Kidney capillary endothelial cell (primary cell): ENCODE measurements around the gene PRAC1.

Experiments used
- DNase-seq: peaks from one replicate; pipeline ENCODE4 v3.0.0-alpha.2; 2018; ENCODE audit warnings: low spot score

Gene PRAC1

GRCh38 chr17:48704361-48705248, 17.7 kb downstream of the PRAC1 start:
- DNase-seq = no peak

DNA sequence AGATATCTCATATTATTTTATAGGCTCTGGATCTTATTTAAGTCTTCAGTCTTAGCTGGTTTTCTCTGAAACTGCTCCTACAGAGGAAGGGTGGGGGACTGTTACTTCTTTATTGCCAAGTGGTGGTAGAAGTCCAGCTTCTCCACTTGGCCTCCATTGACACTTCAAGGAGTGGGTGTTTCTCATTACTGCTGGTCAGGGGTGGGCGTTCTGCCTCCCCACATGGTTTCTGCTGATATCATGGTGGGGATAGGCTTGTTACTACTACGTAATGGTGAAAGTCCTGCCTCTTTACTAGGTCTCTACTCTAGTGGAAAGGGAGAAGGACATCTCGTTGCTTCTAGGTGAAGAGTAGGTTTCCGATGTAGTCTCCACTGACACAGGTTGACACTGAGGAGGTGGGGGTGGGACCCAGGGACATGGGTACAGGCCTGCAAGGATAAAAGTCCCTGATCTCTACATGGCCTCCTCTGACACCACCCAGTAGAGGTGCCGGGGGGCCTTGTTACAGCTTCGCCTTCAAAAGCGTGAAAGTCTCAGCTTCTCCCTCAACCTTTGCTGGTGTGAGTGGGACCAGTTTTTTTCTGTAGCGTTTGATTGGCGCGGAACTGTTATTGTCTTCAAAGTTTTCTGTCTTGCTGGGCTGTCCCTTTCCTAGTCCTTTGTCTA, 20.3 kb downstream of the PRAC1 start:
- DNase-seq = no peak

DNA sequence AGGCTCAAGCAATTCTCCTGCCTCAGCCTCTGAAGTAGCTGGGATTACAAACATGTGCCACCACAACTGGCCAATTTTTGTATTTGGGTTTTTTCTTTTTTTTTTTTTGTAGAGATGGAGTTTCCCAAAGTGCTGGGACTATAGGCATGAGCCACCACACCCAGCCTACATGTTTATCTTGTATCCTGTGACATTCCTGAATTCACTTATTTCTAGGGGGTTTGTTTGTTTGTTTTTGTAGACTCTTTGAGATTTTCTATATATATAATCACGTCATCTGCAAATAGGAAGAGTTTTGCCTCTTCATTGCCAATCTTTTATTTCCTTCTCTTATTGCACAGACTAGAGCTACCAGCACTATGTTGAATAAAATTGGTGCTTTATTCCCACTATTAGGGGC, 29.1 kb downstream of the PRAC1 start:
- no peak for DNase-seq

DNA sequence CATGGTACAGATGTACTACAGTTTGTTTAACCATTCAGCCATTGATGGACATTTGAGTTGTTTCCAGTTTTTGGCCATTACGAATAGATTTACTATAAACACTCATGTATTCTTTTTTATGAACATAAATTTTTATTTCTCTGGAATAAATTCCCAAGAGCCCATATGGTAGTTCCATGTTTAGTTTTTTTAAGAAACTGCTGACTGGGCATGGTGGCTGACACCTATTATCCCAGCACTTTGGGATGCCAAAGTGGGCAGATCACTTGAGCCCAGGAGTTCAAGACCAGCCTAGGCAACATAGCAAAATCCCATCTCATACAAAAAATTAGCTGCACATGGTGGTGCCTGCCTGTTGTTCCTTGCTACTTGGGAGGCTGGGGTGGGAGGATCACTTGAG, 30.3 kb downstream of the PRAC1 start:
- no peak for DNase-seq

DNA sequence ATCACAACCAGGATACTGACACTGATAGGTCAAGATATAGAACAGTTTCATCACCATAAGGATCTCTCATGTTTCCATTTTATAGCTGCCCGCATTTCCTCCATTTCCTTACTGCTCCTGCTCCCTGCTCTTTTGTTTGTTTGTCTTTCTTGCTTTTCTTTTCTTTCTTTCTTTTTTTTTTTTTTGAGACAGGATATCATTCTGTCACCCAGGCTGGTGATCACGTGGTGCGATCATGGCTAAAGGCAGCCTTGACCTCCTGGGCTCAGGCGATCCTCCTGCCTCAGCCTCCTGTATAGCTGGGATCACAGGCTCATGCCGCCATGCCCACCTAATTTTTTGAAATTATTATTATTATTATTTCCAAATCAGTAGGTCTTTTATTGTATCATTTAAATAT, 31.7 kb downstream of the PRAC1 start:
- no peak for DNase-seq

- DNase-seq = no peak
Observed at GRCh38 chr17:48681609-48682008, 40.7 kb downstream of the PRAC1 start.

DNA sequence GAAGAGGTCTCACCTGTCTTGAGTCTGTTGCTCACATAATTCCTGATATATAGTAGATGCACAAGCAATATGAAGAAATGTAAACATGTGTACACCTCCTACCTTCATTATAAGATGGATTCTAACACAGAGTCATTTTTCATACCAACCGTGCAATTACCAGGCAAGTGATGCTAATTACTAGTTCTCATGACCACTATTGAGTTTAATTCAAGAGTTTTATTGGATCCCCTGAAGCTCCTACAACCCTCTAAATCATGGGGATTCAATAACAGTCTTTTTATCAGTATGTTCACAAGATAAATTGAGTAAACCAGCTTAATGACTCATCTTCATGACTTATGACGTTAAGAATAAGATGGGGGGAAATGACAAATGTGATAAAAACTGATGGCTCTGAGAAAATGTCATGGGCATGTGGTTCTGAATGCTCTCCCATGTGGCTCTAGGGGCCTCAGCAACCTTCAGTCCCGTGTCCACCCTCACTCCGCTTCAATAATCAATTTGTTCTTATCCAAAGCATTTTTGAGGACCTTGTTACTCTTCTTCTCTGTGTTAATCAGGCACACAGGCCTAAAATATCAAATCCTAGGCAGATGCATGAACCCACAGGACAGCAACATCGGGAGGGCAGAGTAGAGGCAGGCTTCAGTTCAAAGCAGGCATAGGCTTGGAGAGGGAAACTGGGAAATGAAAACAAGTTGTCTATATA, 42.8 kb downstream of the PRAC1 start:
- DNase-seq = no peak

DNA sequence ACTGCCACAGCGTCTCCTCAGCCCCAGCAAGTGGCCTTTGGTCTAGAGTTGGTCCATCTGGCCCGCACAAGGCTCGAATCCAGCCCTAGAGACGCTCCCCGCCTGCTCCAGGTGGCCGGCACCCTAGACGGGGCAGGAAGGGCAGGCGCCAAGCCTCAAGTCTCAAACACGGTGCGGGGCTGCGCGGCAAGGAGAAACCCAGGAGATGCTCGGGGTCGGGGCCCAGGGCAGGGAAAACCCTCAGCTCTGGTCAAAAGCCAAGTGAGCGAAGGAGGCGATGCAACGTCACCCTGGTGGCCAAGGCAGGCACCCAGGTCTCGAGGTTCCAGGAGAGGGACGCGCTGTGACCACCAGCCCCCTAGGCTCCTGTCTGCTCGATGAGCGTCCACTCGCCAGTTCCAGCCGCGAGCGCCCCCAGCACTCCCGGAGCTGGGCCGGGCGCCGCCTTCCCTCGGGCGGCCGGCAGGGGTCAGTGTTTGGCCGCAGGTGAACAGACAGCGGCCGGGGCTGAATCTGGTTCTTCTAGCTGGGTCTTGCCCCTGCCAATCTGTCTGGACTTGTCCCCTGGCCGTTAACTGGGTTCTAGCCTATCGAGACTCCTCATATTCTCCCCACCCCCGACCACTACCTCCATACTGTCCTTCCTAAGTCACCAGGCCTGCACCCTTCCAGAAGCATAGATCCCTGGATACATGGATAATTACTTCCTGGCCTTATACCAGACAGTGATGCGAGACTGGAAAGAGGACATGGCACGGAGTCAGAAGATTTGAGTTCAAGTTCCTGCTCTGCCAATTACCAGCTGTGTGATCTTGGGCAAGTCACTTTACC, 44.0 kb downstream of the PRAC1 start:
- peak; percentile 58 for DNase-seq

- DNase-seq = no peak
Observed at GRCh38 chr17:48676963-48677558, 45.3 kb downstream of the PRAC1 start.

- no peak for DNase-seq
Observed at GRCh38 chr17:48672340-48672739, 50.0 kb downstream of the PRAC1 start.
